Mesodermal cell (in vitro differentiated cells): ENCODE data around the gene HSPG2.

Experiments
- H3K27ac ChIP-seq: 2 replicates; pipeline ENCODE4 v1.7.0; 2013; ENCODE audit warnings: mild to moderate bottlenecking, low read depth, low read length, moderate library complexity; ENCODE audit not compliant: severe bottlenecking
- H3K36me3 ChIP-seq: 2 replicates; pipeline ENCODE4 v1.7.1; 2013; ENCODE audit warnings: mild to moderate bottlenecking, low read length, moderate library complexity; ENCODE audit not compliant: control insufficient read depth, insufficient read depth
- H3K4me1 ChIP-seq: one replicate; pipeline ENCODE4 v1.7.1; 2013; ENCODE audit warnings: mild to moderate bottlenecking, low read length; ENCODE audit not compliant: insufficient read depth, control insufficient read depth, poor library complexity, severe bottlenecking
- H3K4me3 ChIP-seq: 2 replicates; pipeline ENCODE4 v1.7.0; 2013; ENCODE audit warnings: low read length, control low read depth, mild to moderate bottlenecking; ENCODE audit not compliant: insufficient read depth, poor library complexity, severe bottlenecking; ENCODE audit errors: extremely low read depth
- H3K9me3 ChIP-seq: 2 replicates; pipeline ENCODE4 v1.7.1; 2013; ENCODE audit warnings: mild to moderate bottlenecking, low read length, moderate library complexity; ENCODE audit not compliant: control insufficient read depth
- WGBS, 2 experiments: methylation state at CpG; one replicate each; pipeline ENCODE4 v1.1.5; 2013; ENCODE audit warnings: missing lambda C conversion rate in 2 of 2; ENCODE audit not compliant: insufficient coverage in 2 of 2; 5-methylcytosine and 5-hydroxymethylcytosine counted together

The HSPG2 gene

GRCh38 chr1:21857142-21857839, 79.8 kb downstream of the HSPG2 start:
- WGBS, 2 experiments, result 92 to 97% methylated on average over 10 to 11 of the region's 14 CpGs
- H3K4me3 ChIP-seq, result no peak overlapping the region
- H3K36me3 ChIP-seq, result peaks cover 90% of the 10 kb centered on the region
- no peaks in the 10 kb centered on the region for H3K9me3 ChIP-seq
- no peaks in the 10 kb centered on the region for H3K4me1 ChIP-seq
- no peak overlapping the region for H3K27ac ChIP-seq

GRCh38 chr1:21855257-21856096, 81.6 kb downstream of the HSPG2 start:
- Histone ChIP-seq H3K9me3 (no peaks in the 10 kb centered on the region), H3K36me3 (peaks cover 88% of the 10 kb centered on the region)
- 96% methylated on average over 22 to 32 of the region's 35 CpGs for WGBS, 2 experiments

GRCh38 chr1:21854751-21855131, 82.4 kb downstream of the HSPG2 start:
- H3K36me3 ChIP-seq, result peaks cover 86% of the 10 kb centered on the region
- H3K4me3 ChIP-seq, result no peak overlapping the region

More at GRCh38 chr1:21855257-21856096, 81.6 kb downstream of the HSPG2 start:
- no peak overlapping the region for H3K4me3 ChIP-seq
- H3K4me1 ChIP-seq, result no peaks in the 10 kb centered on the region
- H3K27ac ChIP-seq, result no peak overlapping the region

GRCh38 chr1:21854090-21854750, 82.9 kb downstream of the HSPG2 start:
- Histone ChIP-seq H3K36me3 (peaks cover 85% of the 10 kb centered on the region), H3K4me3 (no peak overlapping the region), H3K27ac (no peak overlapping the region), H3K9me3 (no peaks in the 10 kb centered on the region), H3K4me1 (no peaks in the 10 kb centered on the region)
- WGBS, 2 experiments, result 96 to 98% methylated on average over 16 of the region's 21 CpGs

More at GRCh38 chr1:21854751-21855131, 82.4 kb downstream of the HSPG2 start:
- H3K4me1 ChIP-seq, result no peaks in the 10 kb centered on the region
- WGBS, 2 experiments, result 98% methylated on average over 13 of the region's 13 CpGs
- H3K27ac ChIP-seq, result no peak overlapping the region
- no peaks in the 10 kb centered on the region for H3K9me3 ChIP-seq

- WGBS, 2 experiments, result 81 to 88% methylated on average over 4 to 7 of the region's 7 CpGs
- H3K27ac ChIP-seq, result no peak overlapping the region
- no peak overlapping the region for H3K4me3 ChIP-seq
- H3K36me3 ChIP-seq, result peaks cover 78% of the 10 kb centered on the region
- H3K9me3 ChIP-seq, result no peaks in the 10 kb centered on the region
- no peaks in the 10 kb centered on the region for H3K4me1 ChIP-seq
These were observed 84.0 kb downstream of the HSPG2 start for GRCh38 chr1:21853131-21853427.

GRCh38 chr1:21852282-21853130, 84.6 kb downstream of the HSPG2 start:
- peaks cover 75% of the 10 kb centered on the region for H3K36me3 ChIP-seq
- no peak overlapping the region for H3K27ac ChIP-seq
- no peaks in the 10 kb centered on the region for H3K4me1 ChIP-seq
- no peak overlapping the region for H3K4me3 ChIP-seq
- 92 to 94% methylated on average over 16 to 28 of the region's 29 CpGs for WGBS, 2 experiments
- H3K9me3 ChIP-seq, result no peaks in the 10 kb centered on the region

GRCh38 chr1:21851430-21852250, 85.5 kb downstream of the HSPG2 start:
- Histone ChIP-seq H3K36me3 (peaks cover 75% of the 10 kb centered on the region), H3K4me1 (no peaks in the 10 kb centered on the region), H3K9me3 (no peaks in the 10 kb centered on the region), H3K4me3 (no peak overlapping the region), H3K27ac (no peak overlapping the region)
- 95 to 97% methylated on average over 27 to 33 of the region's 33 CpGs for WGBS, 2 experiments

- Histone ChIP-seq H3K36me3 (peaks cover 73% of the 10 kb centered on the region), H3K27ac (no peak overlapping the region)
These were observed 87.1 kb downstream of the HSPG2 start for GRCh38 chr1:21849909-21850576.

GRCh38 chr1:21848524-21849174, 88.5 kb downstream of the HSPG2 start:
- Histone ChIP-seq H3K9me3 (no peaks in the 10 kb centered on the region), H3K27ac (no peak overlapping the region), H3K36me3 (peaks cover 71% of the 10 kb centered on the region), H3K4me1 (no peaks in the 10 kb centered on the region), H3K4me3 (no peak overlapping the region)
- WGBS, 2 experiments, result 96 to 97% methylated on average over 12 to 17 of the region's 17 CpGs

More at GRCh38 chr1:21849909-21850576, 87.1 kb downstream of the HSPG2 start:
- WGBS, 2 experiments, result 96 to 98% methylated on average over 23 to 28 of the region's 30 CpGs
- H3K9me3 ChIP-seq, result no peaks in the 10 kb centered on the region
- no peaks in the 10 kb centered on the region for H3K4me1 ChIP-seq
- H3K4me3 ChIP-seq, result no peak overlapping the region
